Measurements from ENCODE around the gene ZCCHC4.

Gene ZCCHC4

GRCh38 chr4:25330335-25330734, 17.8 kb downstream of the ZCCHC4 start:
- H3K27ac ChIP-seq (replicated peaks), result no peak overlapping the region
- H3K4me3 ChIP-seq (replicated peaks; ENCODE audit: insufficient read depth, low read length), result no peak overlapping the region
- H3K27me3 ChIP-seq (ENCODE audit: insufficient read depth, poor library complexity, severe bottlenecking), result no peaks in the 10 kb centered on the region
- DNase-seq (ENCODE audit: low read depth in 1 of 2, low spot score in 1 of 2), result no peak
- TF ChIP-seq REST (IDR thresholded peaks at IDR 0.05; ENCODE audit: insufficient replicate concordance, low read depth) (no peak), POLR2AphosphoS5 (IDR thresholded peaks at IDR 0.05; ENCODE audit: low read depth) (no peak)

GRCh38 chr4:25330905-25331808, 18.6 kb downstream of the ZCCHC4 start:
- Histone ChIP-seq H3K4me3 (replicated peaks; ENCODE audit: insufficient read depth, low read length) (no peak overlapping the region), H3K27ac (replicated peaks) (no peak overlapping the region), H3K27me3 (ENCODE audit: insufficient read depth, poor library complexity, severe bottlenecking) (no peaks in the 10 kb centered on the region)
- TF ChIP-seq REST (IDR thresholded peaks at IDR 0.05; ENCODE audit: insufficient replicate concordance, low read depth) (no peak), CTCF (IDR thresholded peaks at IDR 0.05; ENCODE audit: insufficient read depth, low read length) (no peak), GABPA (IDR thresholded peaks at IDR 0.05; ENCODE audit: low read depth) (no peak), POLR2AphosphoS5 (IDR thresholded peaks at IDR 0.05; ENCODE audit: low read depth) (no peak), SPI1 (IDR thresholded peaks at IDR 0.05; ENCODE audit: borderline replicate concordance, low read depth) (no peak)
- no peak for DNase-seq (ENCODE audit: low read depth in 1 of 2, low spot score in 1 of 2)

- Histone ChIP-seq H3K4me3 (replicated peaks; ENCODE audit: insufficient read depth, low read length) (no peak overlapping the region), H3K27me3 (ENCODE audit: insufficient read depth, poor library complexity, severe bottlenecking) (no peaks in the 10 kb centered on the region), H3K27ac (replicated peaks) (no peak overlapping the region)
- TF ChIP-seq CTCF (IDR thresholded peaks at IDR 0.05; ENCODE audit: insufficient read depth, low read length) (no peak), GABPA (IDR thresholded peaks at IDR 0.05; ENCODE audit: low read depth) (no peak), SPI1 (IDR thresholded peaks at IDR 0.05; ENCODE audit: borderline replicate concordance, low read depth) (no peak), REST (IDR thresholded peaks at IDR 0.05; ENCODE audit: insufficient replicate concordance, low read depth) (no peak), POLR2AphosphoS5 (IDR thresholded peaks at IDR 0.05; ENCODE audit: low read depth) (no peak)
- DNase-seq (ENCODE audit: low read depth in 1 of 2, low spot score in 1 of 2), result no peak
Observed at GRCh38 chr4:25343671-25344070, 31.1 kb downstream of the ZCCHC4 start.

All from HL-60 (cell line).